Measurements from ENCODE around the gene YOD1. TPM values are rescaled to one million over a fixed set of nuclear protein-coding genes. Genes with fewer than 3 reads are reported as not detected.
A peak's percentile ranks its signal among the peaks of the same experiment; 100 is the strongest.

Gene YOD1
- total and polyA plus RNA-seq, 10 of the 15 experiments (the other 5 are each of a cell fraction or from before 2014, with no cell fraction given), result 2.1 to 7.9 (median 5.0) TPM

- TF ChIP-seq E4F1 (IDR thresholded peaks at IDR 0.05; ENCODE audit: borderline replicate concordance, partially characterized antibody) (no peak), RB1 (IDR thresholded peaks at IDR 0.05; ENCODE audit: borderline replicate concordance) (0 out of 2 replicates have a peak, but pooled peaks have one; percentile 38), ZZZ3 (IDR thresholded peaks at IDR 0.05; ENCODE audit: control insufficient read depth, insufficient read length, low read depth) (no peak), NKRF (conservative IDR thresholded peaks at IDR 0.05) (no peak), ZNF207 (IDR thresholded peaks at IDR 0.05; ENCODE audit: borderline replicate concordance) (no peak), HDGF (IDR thresholded peaks at IDR 0.05) (no peak), IKZF2 (IDR thresholded peaks at IDR 0.05) (no peak), STAT3 (IDR thresholded peaks at IDR 0.05; ENCODE audit: low read depth, low read length) (no peak), ELK1 (IDR thresholded peaks at IDR 0.05; ENCODE audit: low read depth, low read length) (no peak), LARP7 (IDR thresholded peaks at IDR 0.05) (no peak), IKZF1 (conservative IDR thresholded peaks at IDR 0.05) (0 out of 2 replicates have a peak, but pooled peaks have one; percentile 25)
Measured at GRCh38 chr1:207084701-207085180, 33.7 kb upstream of the YOD1 start (continued).
